Measurements from ENCODE around the gene LRP1B.

DNA sequence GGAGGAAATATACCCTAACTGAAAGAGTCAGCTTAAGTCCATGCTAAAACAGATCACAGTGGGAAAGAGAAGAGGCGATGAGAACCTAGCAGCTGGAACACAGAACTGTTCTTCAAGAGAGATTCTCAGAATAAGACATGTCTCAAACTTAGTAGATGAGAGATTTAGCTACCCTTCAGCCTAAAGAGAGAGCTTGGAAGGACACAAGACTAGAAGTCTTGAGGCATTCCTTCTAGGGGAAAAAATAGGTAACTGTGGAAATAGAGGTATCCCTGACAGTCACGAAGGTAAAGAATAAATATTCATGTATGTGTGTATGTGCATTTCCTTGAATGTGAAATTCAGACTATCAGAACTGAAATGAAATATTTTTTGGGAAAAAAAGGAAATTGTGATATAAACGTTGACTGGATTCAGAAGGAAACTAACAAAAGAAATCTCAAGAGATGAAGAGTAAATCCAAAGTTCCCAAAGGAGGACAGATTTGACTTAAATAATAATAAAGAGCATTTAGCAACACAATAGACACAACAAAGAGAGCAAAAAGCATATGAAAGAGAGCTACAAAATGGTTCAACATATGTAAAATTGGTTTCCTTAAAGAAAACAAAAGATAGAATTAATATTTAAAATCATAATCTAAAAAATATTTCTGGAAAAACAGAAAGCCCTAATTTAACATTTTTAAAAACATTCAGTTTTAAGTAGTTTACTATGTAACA is 258.7 kb downstream of the LRP1B start:
- TF ChIP-seq CTCF (IDR thresholded peaks at IDR 0.05; ENCODE audit: low read depth, low read length, poor library complexity, severe bottlenecking) (no peak), EZH2phosphoT487 (IDR thresholded peaks at IDR 0.05; ENCODE audit: borderline replicate concordance, low read length) (no peak)
